Stomach (tissue), 4 donors: ENCODE data around the gene GTPBP10.
"Not testable (repeated sequence)": the region's sequence is repeated elsewhere in the genome, so short reads cannot be mapped to it uniquely, and the experiment has no call there.

ENCODE experiments used
- POLR2A ChIP-seq, 4 donors: fragments of 450-650 bp; IDR thresholded peaks; one replicate each; pipeline ENCODE4 v1.6.1; 2016; ENCODE audit warnings: antibody characterized with exemption in 4 of 4, control low read depth in 2 of 4, mild to moderate bottlenecking in 1 of 4, moderate library complexity in 1 of 4
- POLR2AphosphoS5 ChIP-seq, 3 donors: sonication (generic); formaldehyde crosslinking; IDR thresholded peaks; one replicate each; pipeline ENCODE4 v1.6.1; 2016; ENCODE audit warnings: antibody characterized with exemption in 3 of 3
- TF ChIP-seq, protein P1 (sequence below), 7 experiments: fragments of 450-650 bp in 4 of 7; fragments of 200-600 bp in 3 of 7; sonication (generic) in 3 of 7; IDR thresholded peaks; one replicate each; pipeline ENCODE4 v1.5.1; 2016 to 2019; ENCODE audit warnings: antibody characterized with exemption in 7 of 7, control low read depth in 2 of 7, mild to moderate bottlenecking in 1 of 7

GRCh38 chr7:90350032-90350431, 3.5 kb downstream of the GTPBP10 start:
- TF ChIP-seq, protein P1, sequence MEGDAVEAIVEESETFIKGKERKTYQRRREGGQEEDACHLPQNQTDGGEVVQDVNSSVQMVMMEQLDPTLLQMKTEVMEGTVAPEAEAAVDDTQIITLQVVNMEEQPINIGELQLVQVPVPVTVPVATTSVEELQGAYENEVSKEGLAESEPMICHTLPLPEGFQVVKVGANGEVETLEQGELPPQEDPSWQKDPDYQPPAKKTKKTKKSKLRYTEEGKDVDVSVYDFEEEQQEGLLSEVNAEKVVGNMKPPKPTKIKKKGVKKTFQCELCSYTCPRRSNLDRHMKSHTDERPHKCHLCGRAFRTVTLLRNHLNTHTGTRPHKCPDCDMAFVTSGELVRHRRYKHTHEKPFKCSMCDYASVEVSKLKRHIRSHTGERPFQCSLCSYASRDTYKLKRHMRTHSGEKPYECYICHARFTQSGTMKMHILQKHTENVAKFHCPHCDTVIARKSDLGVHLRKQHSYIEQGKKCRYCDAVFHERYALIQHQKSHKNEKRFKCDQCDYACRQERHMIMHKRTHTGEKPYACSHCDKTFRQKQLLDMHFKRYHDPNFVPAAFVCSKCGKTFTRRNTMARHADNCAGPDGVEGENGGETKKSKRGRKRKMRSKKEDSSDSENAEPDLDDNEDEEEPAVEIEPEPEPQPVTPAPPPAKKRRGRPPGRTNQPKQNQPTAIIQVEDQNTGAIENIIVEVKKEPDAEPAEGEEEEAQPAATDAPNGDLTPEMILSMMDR (IDR thresholded peaks at IDR 0.05) = not testable (repeated sequence)
- not testable (repeated sequence) for TF ChIP-seq POLR2AphosphoS5, POLR2A (IDR thresholded peaks at IDR 0.05)
